ENCODE measurements around the gene KCNN2. TPM values are rescaled to one million over a fixed set of nuclear protein-coding genes. Genes with fewer than 3 reads are reported as not detected.

KCNN2 gene
- total and polyA plus RNA-seq, 5 donors from 2014 or later, result not detected

- Histone ChIP-seq H3K27ac (ENCODE audit: insufficient read depth, low read length, poor library complexity, severe bottlenecking) (no peak overlapping the region), H3K36me3 (ENCODE audit: control insufficient read depth, insufficient read depth, low read length) (no peaks in the 10 kb centered on the region), H3K4me3 (ENCODE audit: low read depth, low read length) (no peak overlapping the region), H3K9me3 (ENCODE audit: control insufficient read depth in 2 of 2, low read length in 2 of 2) (no peaks in the 10 kb centered on the region), H3K4me1 (ENCODE audit: control insufficient read depth, insufficient read depth, low read length, poor library complexity, severe bottlenecking) (no peaks in the 10 kb centered on the region), H3K27me3 (ENCODE audit: control insufficient read depth, insufficient read depth, low read length) (no peaks in the 10 kb centered on the region)
- DNase-seq (no peak), ATAC-seq (ENCODE audit: low read depth in 2 of 2) (no peak)
- no peaks in the 10 kb centered on the region for H3K36me3 Mint-ChIP-seq
- no peaks in the 10 kb centered on the region for H3K27me3 Mint-ChIP-seq
- H3K27ac Mint-ChIP-seq, result no peak overlapping the region
- no peaks in the 10 kb centered on the region for H3K4me1 Mint-ChIP-seq
- H3K9me3 Mint-ChIP-seq, result peaks cover 0 to 4% (median 0%) of the 10 kb centered on the region in 7 donors
- H3K4me3 Mint-ChIP-seq, result no peak overlapping the region
These were observed 53.9 kb downstream of the KCNN2 start for GRCh38 chr5:114415760-114416159.

GRCh38 chr5:114416254-114416653 is 54.4 kb downstream of the KCNN2 start:
- H3K4me1 ChIP-seq (ENCODE audit: control insufficient read depth, insufficient read depth, low read length, poor library complexity, severe bottlenecking), result no peaks in the 10 kb centered on the region
- H3K36me3 Mint-ChIP-seq, result no peaks in the 10 kb centered on the region
- H3K4me3 ChIP-seq (ENCODE audit: low read depth, low read length), result no peak overlapping the region
- no peaks in the 10 kb centered on the region for H3K9me3 ChIP-seq (ENCODE audit: control insufficient read depth in 2 of 2, low read length in 2 of 2)
- ATAC-seq (ENCODE audit: low read depth in 2 of 2), result no peak
- no peaks in the 10 kb centered on the region for H3K27me3 ChIP-seq (ENCODE audit: control insufficient read depth, insufficient read depth, low read length)
- H3K9me3 Mint-ChIP-seq, result peaks cover 0 to 4% (median 0%) of the 10 kb centered on the region in 7 donors
- H3K27me3 Mint-ChIP-seq, result no peaks in the 10 kb centered on the region
- no peak for DNase-seq
- no peak overlapping the region for H3K27ac ChIP-seq (ENCODE audit: insufficient read depth, low read length, poor library complexity, severe bottlenecking)
- H3K27ac Mint-ChIP-seq, result no peak overlapping the region
- H3K4me1 Mint-ChIP-seq, result no peaks in the 10 kb centered on the region
- no peak overlapping the region for H3K4me3 Mint-ChIP-seq
- H3K36me3 ChIP-seq (ENCODE audit: control insufficient read depth, insufficient read depth, low read length), result no peaks in the 10 kb centered on the region

GRCh38 chr5:114417519-114417918 is 55.6 kb downstream of the KCNN2 start:
- Mint-ChIP-seq H3K27me3 (no peaks in the 10 kb centered on the region), H3K27ac (no peak overlapping the region), H3K36me3 (no peaks in the 10 kb centered on the region), H3K4me3 (no peak overlapping the region), H3K4me1 (no peaks in the 10 kb centered on the region), H3K9me3 (peaks cover 0 to 4% (median 0%) of the 10 kb centered on the region in 7 donors)
- no peak overlapping the region for H3K27ac ChIP-seq (ENCODE audit: insufficient read depth, low read length, poor library complexity, severe bottlenecking)
- no peaks in the 10 kb centered on the region for H3K36me3 ChIP-seq (ENCODE audit: control insufficient read depth, insufficient read depth, low read length)
- ATAC-seq (ENCODE audit: low read depth in 2 of 2), result no peak
- no peak overlapping the region for H3K4me3 ChIP-seq (ENCODE audit: low read depth, low read length)
- H3K4me1 ChIP-seq (ENCODE audit: control insufficient read depth, insufficient read depth, low read length, poor library complexity, severe bottlenecking), result no peaks in the 10 kb centered on the region
- no peaks in the 10 kb centered on the region for H3K9me3 ChIP-seq (ENCODE audit: control insufficient read depth in 2 of 2, low read length in 2 of 2)
- H3K27me3 ChIP-seq (ENCODE audit: control insufficient read depth, insufficient read depth, low read length), result no peaks in the 10 kb centered on the region
- no peak for DNase-seq

- no peak for DNase-seq
- no peaks in the 10 kb centered on the region for H3K27me3 ChIP-seq (ENCODE audit: control insufficient read depth, insufficient read depth, low read length)
- no peak overlapping the region for H3K4me3 ChIP-seq (ENCODE audit: low read depth, low read length)
- no peak overlapping the region for H3K27ac ChIP-seq (ENCODE audit: insufficient read depth, low read length, poor library complexity, severe bottlenecking)
- Mint-ChIP-seq H3K4me3 (no peak overlapping the region), H3K36me3 (no peaks in the 10 kb centered on the region), H3K27ac (no peak overlapping the region), H3K27me3 (no peaks in the 10 kb centered on the region), H3K4me1 (no peaks in the 10 kb centered on the region), H3K9me3 (peaks cover 0 to 4% (median 0%) of the 10 kb centered on the region in 7 donors)
- no peaks in the 10 kb centered on the region for H3K36me3 ChIP-seq (ENCODE audit: control insufficient read depth, insufficient read depth, low read length)
- ATAC-seq (ENCODE audit: low read depth in 2 of 2), result no peak
- H3K9me3 ChIP-seq (ENCODE audit: control insufficient read depth in 2 of 2, low read length in 2 of 2), result no peaks in the 10 kb centered on the region
- no peaks in the 10 kb centered on the region for H3K4me1 ChIP-seq (ENCODE audit: control insufficient read depth, insufficient read depth, low read length, poor library complexity, severe bottlenecking)
These were observed 56.6 kb downstream of the KCNN2 start for GRCh38 chr5:114418176-114419066.

- Histone ChIP-seq H3K36me3 (ENCODE audit: control insufficient read depth, insufficient read depth, low read length) (no peaks in the 10 kb centered on the region), H3K4me3 (ENCODE audit: low read depth, low read length) (no peak overlapping the region), H3K27ac (ENCODE audit: insufficient read depth, low read length, poor library complexity, severe bottlenecking) (no peak overlapping the region), H3K27me3 (ENCODE audit: control insufficient read depth, insufficient read depth, low read length) (no peaks in the 10 kb centered on the region), H3K9me3 (ENCODE audit: control insufficient read depth in 2 of 2, low read length in 2 of 2) (no peaks in the 10 kb centered on the region), H3K4me1 (ENCODE audit: control insufficient read depth, insufficient read depth, low read length, poor library complexity, severe bottlenecking) (no peaks in the 10 kb centered on the region)
- H3K36me3 Mint-ChIP-seq, result no peaks in the 10 kb centered on the region
- no peak overlapping the region for H3K4me3 Mint-ChIP-seq
- H3K4me1 Mint-ChIP-seq, result no peaks in the 10 kb centered on the region
- H3K27ac Mint-ChIP-seq, result no peak overlapping the region
- H3K9me3 Mint-ChIP-seq, result peaks cover 0 to 4% (median 0%) of the 10 kb centered on the region in 7 donors
- DNase-seq (no peak), ATAC-seq (ENCODE audit: low read depth in 2 of 2) (no peak)
- no peaks in the 10 kb centered on the region for H3K27me3 Mint-ChIP-seq
These were observed 57.2 kb downstream of the KCNN2 start for GRCh38 chr5:114419067-114419388.

- Histone ChIP-seq H3K4me3 (ENCODE audit: low read depth, low read length) (no peak overlapping the region), H3K27ac (ENCODE audit: insufficient read depth, low read length, poor library complexity, severe bottlenecking) (no peak overlapping the region), H3K4me1 (ENCODE audit: control insufficient read depth, insufficient read depth, low read length, poor library complexity, severe bottlenecking) (no peaks in the 10 kb centered on the region), H3K36me3 (ENCODE audit: control insufficient read depth, insufficient read depth, low read length) (no peaks in the 10 kb centered on the region), H3K9me3 (ENCODE audit: control insufficient read depth in 2 of 2, low read length in 2 of 2) (no peaks in the 10 kb centered on the region), H3K27me3 (ENCODE audit: control insufficient read depth, insufficient read depth, low read length) (no peaks in the 10 kb centered on the region)
- Mint-ChIP-seq H3K4me1 (no peaks in the 10 kb centered on the region), H3K27ac (no peak overlapping the region), H3K9me3 (peaks cover 0 to 4% (median 0%) of the 10 kb centered on the region in 7 donors), H3K27me3 (no peaks in the 10 kb centered on the region), H3K36me3 (no peaks in the 10 kb centered on the region), H3K4me3 (no peak overlapping the region)
- DNase-seq (no peak), ATAC-seq (ENCODE audit: low read depth in 2 of 2) (no peak)
These were observed 58.1 kb downstream of the KCNN2 start for GRCh38 chr5:114419959-114420358.

GRCh38 chr5:114427204-114427603 is 65.3 kb downstream of the KCNN2 start:
- H3K36me3 Mint-ChIP-seq, result no peaks in the 10 kb centered on the region
- Histone ChIP-seq H3K4me3 (ENCODE audit: low read depth, low read length) (no peak overlapping the region), H3K9me3 (ENCODE audit: control insufficient read depth in 2 of 2, low read length in 2 of 2) (no peaks in the 10 kb centered on the region), H3K4me1 (ENCODE audit: control insufficient read depth, insufficient read depth, low read length, poor library complexity, severe bottlenecking) (no peaks in the 10 kb centered on the region), H3K27ac (ENCODE audit: insufficient read depth, low read length, poor library complexity, severe bottlenecking) (no peak overlapping the region), H3K27me3 (ENCODE audit: control insufficient read depth, insufficient read depth, low read length) (no peaks in the 10 kb centered on the region), H3K36me3 (ENCODE audit: control insufficient read depth, insufficient read depth, low read length) (no peaks in the 10 kb centered on the region)
- H3K4me1 Mint-ChIP-seq, result no peaks in the 10 kb centered on the region
- H3K27ac Mint-ChIP-seq, result no peak overlapping the region
- H3K9me3 Mint-ChIP-seq, result peaks cover 0 to 5% (median 0%) of the 10 kb centered on the region in 7 donors
- DNase-seq (no peak), ATAC-seq (ENCODE audit: low read depth in 2 of 2) (no peak)
- H3K4me3 Mint-ChIP-seq, result no peak overlapping the region
- H3K27me3 Mint-ChIP-seq, result no peaks in the 10 kb centered on the region

GRCh38 chr5:114430532-114430931 is 68.7 kb downstream of the KCNN2 start:
- ATAC-seq (ENCODE audit: low read depth in 2 of 2) (no peak), DNase-seq (no peak)
- H3K4me1 ChIP-seq (ENCODE audit: control insufficient read depth, insufficient read depth, low read length, poor library complexity, severe bottlenecking), result no peaks in the 10 kb centered on the region
- no peak overlapping the region for H3K4me3 Mint-ChIP-seq
- H3K9me3 ChIP-seq (ENCODE audit: control insufficient read depth in 2 of 2, low read length in 2 of 2), result no peaks in the 10 kb centered on the region
- H3K36me3 ChIP-seq (ENCODE audit: control insufficient read depth, insufficient read depth, low read length), result no peaks in the 10 kb centered on the region
- H3K36me3 Mint-ChIP-seq, result no peaks in the 10 kb centered on the region
- H3K27ac ChIP-seq (ENCODE audit: insufficient read depth, low read length, poor library complexity, severe bottlenecking), result no peak overlapping the region
- no peaks in the 10 kb centered on the region for H3K27me3 Mint-ChIP-seq
- peaks cover 0 to 5% (median 0%) of the 10 kb centered on the region in 7 donors for H3K9me3 Mint-ChIP-seq
- H3K27ac Mint-ChIP-seq, result no peak overlapping the region
- H3K4me1 Mint-ChIP-seq, result no peaks in the 10 kb centered on the region
- H3K4me3 ChIP-seq (ENCODE audit: low read depth, low read length), result no peak overlapping the region
- no peaks in the 10 kb centered on the region for H3K27me3 ChIP-seq (ENCODE audit: control insufficient read depth, insufficient read depth, low read length)
